Measurements from ENCODE around the gene ATG16L2. TPM values are rescaled to one million over a fixed set of nuclear protein-coding genes. Genes with fewer than 3 reads are reported as not detected.

The ATG16L2 gene, protein sequence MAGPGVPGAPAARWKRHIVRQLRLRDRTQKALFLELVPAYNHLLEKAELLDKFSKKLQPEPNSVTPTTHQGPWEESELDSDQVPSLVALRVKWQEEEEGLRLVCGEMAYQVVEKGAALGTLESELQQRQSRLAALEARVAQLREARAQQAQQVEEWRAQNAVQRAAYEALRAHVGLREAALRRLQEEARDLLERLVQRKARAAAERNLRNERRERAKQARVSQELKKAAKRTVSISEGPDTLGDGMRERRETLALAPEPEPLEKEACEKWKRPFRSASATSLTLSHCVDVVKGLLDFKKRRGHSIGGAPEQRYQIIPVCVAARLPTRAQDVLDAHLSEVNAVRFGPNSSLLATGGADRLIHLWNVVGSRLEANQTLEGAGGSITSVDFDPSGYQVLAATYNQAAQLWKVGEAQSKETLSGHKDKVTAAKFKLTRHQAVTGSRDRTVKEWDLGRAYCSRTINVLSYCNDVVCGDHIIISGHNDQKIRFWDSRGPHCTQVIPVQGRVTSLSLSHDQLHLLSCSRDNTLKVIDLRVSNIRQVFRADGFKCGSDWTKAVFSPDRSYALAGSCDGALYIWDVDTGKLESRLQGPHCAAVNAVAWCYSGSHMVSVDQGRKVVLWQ
- 44.0 to 48.0 TPM (median 45.0 TPM) in 3 replicates for total RNA-seq

DNA sequence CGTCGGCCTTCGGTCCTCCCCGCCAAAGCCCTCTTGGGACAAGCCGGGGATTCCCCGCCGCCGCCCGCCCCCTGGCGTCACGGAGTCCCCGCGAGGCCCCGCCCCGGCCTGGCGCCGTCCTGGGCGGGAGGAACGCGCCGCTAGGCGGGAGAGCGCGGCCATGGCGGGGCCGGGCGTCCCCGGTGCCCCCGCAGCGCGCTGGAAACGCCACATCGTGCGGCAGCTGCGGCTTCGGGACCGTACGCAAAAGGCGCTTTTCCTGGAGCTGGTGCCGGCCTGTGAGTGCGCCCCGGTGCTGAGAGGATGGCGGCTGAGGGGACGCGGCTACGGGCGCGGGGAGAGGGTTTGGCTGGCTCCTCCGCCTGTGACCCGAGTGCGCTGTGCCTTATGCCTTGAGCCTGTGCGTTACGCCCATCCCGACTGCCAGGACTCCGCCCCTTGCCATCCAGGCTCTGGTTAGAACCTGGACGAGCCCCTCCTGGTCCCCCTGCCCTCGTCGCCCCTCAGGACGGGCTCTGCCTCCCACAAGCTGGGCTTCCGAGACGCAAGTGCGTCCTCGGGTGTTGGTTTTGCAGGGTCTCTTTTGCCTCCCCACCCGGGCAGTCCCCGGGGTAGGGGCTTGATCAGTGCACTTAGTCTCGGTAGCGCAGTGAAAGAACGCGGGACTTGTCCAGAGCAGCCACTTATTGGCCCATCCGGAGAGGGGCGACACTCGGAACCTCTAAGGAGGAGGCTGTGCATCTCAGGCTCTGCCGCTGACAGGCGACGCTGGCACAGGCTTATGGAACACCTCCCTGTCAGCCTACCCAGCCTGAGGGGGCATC, at the start of gene ATG16L2:
Gene ATG16L2 (plus strand): TSS at position 126 of the 824 bp plus-strand sequence. CDS start 35 bp downstream, at position 161.
- DNase-seq (ENCODE audit: low spot score in 2 of 2, unreplicated experiment in 2 of 2): peak; percentile 82 to 92
- Mint-ChIP-seq H3K4me1 (peaks cover 31% of the 10 kb centered on the region), H3K27me3 (ENCODE audit: low read depth) (no peaks in the 10 kb centered on the region), H3K27ac (peak within 1 kb of the TSS; percentile 97), H3K9me3 (no peaks in the 10 kb centered on the region), H3K36me3 (peaks cover 13% of the 10 kb centered on the region), H3K4me3 (peak within 1 kb of the TSS; percentile 93)
- TF ChIP-seq, protein P1, sequence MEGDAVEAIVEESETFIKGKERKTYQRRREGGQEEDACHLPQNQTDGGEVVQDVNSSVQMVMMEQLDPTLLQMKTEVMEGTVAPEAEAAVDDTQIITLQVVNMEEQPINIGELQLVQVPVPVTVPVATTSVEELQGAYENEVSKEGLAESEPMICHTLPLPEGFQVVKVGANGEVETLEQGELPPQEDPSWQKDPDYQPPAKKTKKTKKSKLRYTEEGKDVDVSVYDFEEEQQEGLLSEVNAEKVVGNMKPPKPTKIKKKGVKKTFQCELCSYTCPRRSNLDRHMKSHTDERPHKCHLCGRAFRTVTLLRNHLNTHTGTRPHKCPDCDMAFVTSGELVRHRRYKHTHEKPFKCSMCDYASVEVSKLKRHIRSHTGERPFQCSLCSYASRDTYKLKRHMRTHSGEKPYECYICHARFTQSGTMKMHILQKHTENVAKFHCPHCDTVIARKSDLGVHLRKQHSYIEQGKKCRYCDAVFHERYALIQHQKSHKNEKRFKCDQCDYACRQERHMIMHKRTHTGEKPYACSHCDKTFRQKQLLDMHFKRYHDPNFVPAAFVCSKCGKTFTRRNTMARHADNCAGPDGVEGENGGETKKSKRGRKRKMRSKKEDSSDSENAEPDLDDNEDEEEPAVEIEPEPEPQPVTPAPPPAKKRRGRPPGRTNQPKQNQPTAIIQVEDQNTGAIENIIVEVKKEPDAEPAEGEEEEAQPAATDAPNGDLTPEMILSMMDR (IDR thresholded peaks at IDR 0.05; ENCODE audit: unreplicated experiment): no peak

DNA sequence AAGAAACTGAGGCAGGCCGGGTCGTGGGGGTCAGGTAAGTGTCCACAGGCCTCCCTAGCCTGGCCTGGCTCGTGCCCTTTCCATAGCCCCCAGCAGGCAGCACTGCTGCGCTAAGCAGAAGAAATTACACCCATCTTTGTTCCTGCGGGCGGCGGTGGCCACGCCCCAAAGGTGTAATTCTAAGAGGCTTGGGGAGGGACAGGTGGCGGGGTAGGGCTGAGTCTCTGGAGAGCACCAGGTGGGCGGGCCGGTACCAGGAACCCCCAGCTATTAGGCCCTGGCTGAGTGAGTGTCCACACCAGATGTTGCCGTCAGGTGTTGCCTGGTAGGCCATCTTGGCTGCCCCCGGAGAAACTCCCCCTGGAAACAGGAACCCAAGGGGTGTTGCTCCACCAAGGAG, 49.7 kb upstream of the ATG16L2 start:
- no peak overlapping the region for H3K4me3 Mint-ChIP-seq
- peaks cover 3% of the 10 kb centered on the region for H3K4me1 Mint-ChIP-seq
- DNase-seq (ENCODE audit: low spot score in 2 of 2, unreplicated experiment in 2 of 2): no peak
- no peak overlapping the region for H3K27ac Mint-ChIP-seq
- no peaks in the 10 kb centered on the region for H3K9me3 Mint-ChIP-seq
- peaks cover 5% of the 10 kb centered on the region for H3K36me3 Mint-ChIP-seq
- no peaks in the 10 kb centered on the region for H3K27me3 Mint-ChIP-seq (ENCODE audit: low read depth)
- TF ChIP-seq, protein P1 (IDR thresholded peaks at IDR 0.05; ENCODE audit: unreplicated experiment): no peak

DNA sequence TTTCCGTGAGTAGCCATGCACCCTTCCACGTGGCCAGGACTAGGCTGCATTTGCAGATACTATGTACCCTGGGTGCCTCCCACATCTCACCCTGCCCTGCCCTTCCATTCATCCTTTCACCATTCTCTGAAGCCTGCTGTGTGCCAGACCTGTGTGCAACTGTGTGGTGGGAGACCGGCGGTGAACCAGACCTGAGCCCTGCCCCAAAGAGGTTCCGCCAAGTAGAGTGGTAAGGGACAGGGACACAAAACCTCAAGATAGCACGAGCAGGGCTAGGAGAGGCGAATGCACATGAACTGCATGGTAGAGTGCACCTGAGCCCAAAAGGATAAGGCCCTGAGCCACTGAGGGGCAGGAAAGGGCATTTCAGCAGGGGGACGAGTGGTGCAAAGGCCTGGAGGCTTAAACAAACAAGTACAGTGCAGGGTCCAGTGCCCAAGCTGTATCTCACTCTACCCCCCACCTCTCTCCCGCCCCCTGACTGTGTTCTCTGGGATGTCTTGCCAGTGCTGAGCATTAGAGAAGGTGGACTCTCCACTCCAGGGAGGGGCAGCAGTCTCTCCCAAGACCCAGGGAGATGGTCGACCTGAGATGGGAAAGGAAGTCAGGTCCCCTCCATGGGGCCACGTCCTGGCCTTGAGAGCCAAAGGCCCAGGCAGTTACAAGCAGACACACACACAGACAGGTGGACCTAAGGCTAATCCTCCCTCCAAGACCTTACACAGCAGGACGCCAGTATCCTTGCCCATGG, 47.9 kb upstream of the ATG16L2 start:
- Mint-ChIP-seq H3K27me3 (ENCODE audit: low read depth) (no peaks in the 10 kb centered on the region), H3K9me3 (no peaks in the 10 kb centered on the region), H3K36me3 (peaks cover under 1% of the 10 kb centered on the region), H3K4me3 (no peak overlapping the region), H3K4me1 (no peaks in the 10 kb centered on the region), H3K27ac (peak overlapping the region; percentile 19)
- TF ChIP-seq, protein P1 (IDR thresholded peaks at IDR 0.05; ENCODE audit: unreplicated experiment): no peak
- no peak for DNase-seq (ENCODE audit: low spot score in 2 of 2, unreplicated experiment in 2 of 2)

DNA sequence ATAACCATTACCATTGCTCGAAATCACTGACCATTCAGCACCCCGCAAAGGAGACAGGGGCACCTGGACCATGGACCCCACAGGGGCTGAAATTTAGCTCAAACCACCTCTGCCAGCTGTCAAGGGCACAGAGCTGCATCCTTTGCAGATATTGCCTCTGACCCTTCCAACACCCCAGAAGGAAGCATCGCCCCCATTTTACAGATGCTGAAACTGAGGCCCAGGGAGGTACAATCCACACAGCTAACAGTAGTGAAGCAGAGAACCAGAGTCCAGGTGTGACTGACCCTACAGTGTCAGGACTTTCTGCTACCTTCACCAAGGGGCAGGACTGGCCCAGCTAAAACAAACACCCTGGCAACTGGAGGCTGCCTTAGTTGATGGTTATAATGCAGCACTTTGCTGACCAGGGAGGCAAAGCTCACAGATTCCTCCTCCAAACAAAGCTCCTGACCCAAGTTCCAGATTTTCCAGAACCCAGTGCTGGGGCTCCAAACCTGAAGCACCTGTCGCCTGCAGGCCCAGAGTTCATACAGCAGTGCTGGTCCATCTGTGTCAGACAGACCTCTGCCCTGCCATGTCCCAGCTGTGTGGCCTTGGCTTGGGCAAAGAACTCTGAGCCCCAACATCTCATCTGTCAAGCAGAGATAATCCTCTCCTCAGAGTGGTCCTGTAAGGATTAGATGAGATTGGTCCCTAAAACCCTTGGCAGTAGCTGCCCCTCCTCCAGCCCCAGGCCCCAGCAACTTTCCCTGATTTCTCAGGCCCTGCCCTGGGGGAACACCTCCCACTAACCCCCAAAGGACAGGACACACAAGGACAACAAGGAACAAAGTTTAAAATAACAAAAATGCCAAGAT, 46.8 kb upstream of the ATG16L2 start:
- Mint-ChIP-seq H3K27ac (no peak overlapping the region), H3K4me3 (no peak overlapping the region), H3K9me3 (no peaks in the 10 kb centered on the region), H3K4me1 (peaks cover 3% of the 10 kb centered on the region), H3K27me3 (ENCODE audit: low read depth) (no peaks in the 10 kb centered on the region), H3K36me3 (no peaks in the 10 kb centered on the region)
- TF ChIP-seq, protein P1 (IDR thresholded peaks at IDR 0.05; ENCODE audit: unreplicated experiment): no peak
- no peak for DNase-seq (ENCODE audit: low spot score in 2 of 2, unreplicated experiment in 2 of 2)
